Liver (tissue), 9 donors: Measurements from ENCODE around the gene CBFA2T3. TPM values are rescaled to one million over a fixed set of nuclear protein-coding genes. Genes with fewer than 3 reads are reported as not detected.

ENCODE experiments used
- DNase-seq: peaks from one replicate; pipeline ENCODE4 v3.0.0-alpha.2; 2017; ENCODE audit warnings: low spot score
- H3K27ac ChIP-seq, 2 donors: one replicate each; pipeline ENCODE4 v1.7.0; 2013; ENCODE audit warnings: inconsistent platforms in 2 of 2, low read length in 2 of 2, control low read depth in 1 of 2, low read depth in 1 of 2, mild to moderate bottlenecking in 1 of 2
- H3K27me3 ChIP-seq, 4 donors: one replicate each; pipeline versions ENCODE4 v1.6.1 to v1.7.0; 2013; ENCODE audit warnings: low read length in 3 of 4, inconsistent platforms in 1 of 4, mild to moderate bottlenecking in 1 of 4, moderate library complexity in 1 of 4; ENCODE audit not compliant: control insufficient read depth in 4 of 4, insufficient read depth in 4 of 4
- H3K36me3 ChIP-seq, 4 donors: one replicate each; pipeline versions ENCODE4 v1.6.1 to v1.7.0; 2013; ENCODE audit warnings: low read length in 3 of 4, mild to moderate bottlenecking in 3 of 4, low read depth in 1 of 4, moderate library complexity in 1 of 4; ENCODE audit not compliant: control insufficient read depth in 4 of 4, insufficient read depth in 3 of 4
- H3K4me1 ChIP-seq, 4 donors: one replicate each; pipeline versions ENCODE4 v1.6.1 to v1.7.0; 2013; ENCODE audit warnings: low read length in 3 of 4, mild to moderate bottlenecking in 3 of 4, moderate library complexity in 1 of 4; ENCODE audit not compliant: control insufficient read depth in 4 of 4, insufficient read depth in 4 of 4
- H3K4me3 ChIP-seq, 3 donors: one replicate each; pipeline versions ENCODE4 v1.6.1 to v1.7.0; 2013; ENCODE audit warnings: low read length in 3 of 3, control low read depth in 1 of 3, low read depth in 1 of 3, mild to moderate bottlenecking in 1 of 3
- H3K9ac ChIP-seq, 2 donors: one replicate each; pipeline ENCODE4 v1.7.0; 2013; ENCODE audit warnings: low read length in 2 of 2, mild to moderate bottlenecking in 2 of 2, moderate library complexity in 2 of 2, control low read depth in 1 of 2, low read depth in 1 of 2
- H3K9me3 ChIP-seq, 4 donors: one replicate each; pipeline versions ENCODE4 v1.6.1 to v1.7.0; 2013; ENCODE audit warnings: low read length in 3 of 4; ENCODE audit not compliant: control insufficient read depth in 4 of 4
- EGR1 ChIP-seq, 2 donors: IDR thresholded peaks; 2 replicates each; pipeline ENCODE4 v1.6.1; 2016 to 2018; ENCODE audit warnings: antibody characterized with exemption in 2 of 2, low read depth in 2 of 2
- FOXA1 ChIP-seq: IDR thresholded peaks from 2 replicates; pipeline ENCODE4 v1.6.1; 2016; ENCODE audit warnings: antibody characterized with exemption
- GABPA ChIP-seq, 2 donors: IDR thresholded peaks in 1 of 2; conservative IDR thresholded peaks in 1 of 2; 2 replicates each; pipeline ENCODE4 v1.6.1; 2016; ENCODE audit warnings: antibody characterized with exemption in 2 of 2, mild to moderate bottlenecking in 1 of 2, moderate library complexity in 1 of 2
- HNF4A ChIP-seq, 2 donors: conservative IDR thresholded peaks; 2 replicates each; pipeline ENCODE4 v1.6.1; 2016; ENCODE audit warnings: antibody characterized with exemption in 2 of 2, mild to moderate bottlenecking in 2 of 2
- HNF4G ChIP-seq: IDR thresholded peaks from 2 replicates; pipeline ENCODE4 v1.6.1; 2016; ENCODE audit warnings: antibody characterized with exemption
- JUND ChIP-seq, 2 donors: IDR thresholded peaks; 2 replicates each; pipeline ENCODE4 v1.6.1; 2016; ENCODE audit warnings: antibody characterized with exemption in 2 of 2
- NR2F2 ChIP-seq: IDR thresholded peaks from 2 replicates; pipeline ENCODE4 v1.6.1; 2016; ENCODE audit warnings: antibody characterized with exemption
- RAD21 ChIP-seq, 2 donors: IDR thresholded peaks; 2 replicates each; pipeline ENCODE4 v1.6.1; 2016; ENCODE audit warnings: antibody characterized with exemption in 2 of 2, mild to moderate bottlenecking in 2 of 2
- RXRA ChIP-seq, 2 donors: IDR thresholded peaks; 2 replicates each; pipeline ENCODE4 v1.6.1; 2017 to 2018; ENCODE audit warnings: antibody characterized with exemption in 2 of 2, mild to moderate bottlenecking in 1 of 2
- SP1 ChIP-seq: IDR thresholded peaks from 2 replicates; pipeline ENCODE4 v1.6.1; 2018; ENCODE audit warnings: antibody characterized with exemption, mild to moderate bottlenecking
- TAF1 ChIP-seq: conservative IDR thresholded peaks from 2 replicates; pipeline ENCODE4 v1.6.1; 2016; ENCODE audit warnings: antibody characterized with exemption, mild to moderate bottlenecking
- YY1 ChIP-seq: IDR thresholded peaks from 2 replicates; pipeline ENCODE4 v1.6.1; 2016; ENCODE audit warnings: antibody characterized with exemption, mild to moderate bottlenecking
- WGBS: extraction: QIAGEN DNeasy Blood & Tissue Kit; methylation state at CpG from one replicate; pipeline ENCODE4 v1.1.7; 2013; 5-methylcytosine and 5-hydroxymethylcytosine counted together
- polyA plus RNA-seq, 2 donors: library from polyadenylated mRNA; stranded (reverse) in 1 of 2; unstranded in 1 of 2; fragments of 200-250 nt in 1 of 2; fragments of >200 nt in 1 of 2; fragmentation: Nextera tagmentation in 1 of 2; extraction: Ambion mirVana in 1 of 2; gene quantifications; one replicate each; pipeline versions ENCODE4 v1.2.1 to v1.2.3, GENCODE V29; 2013 to 2015
- total RNA-seq, 2 donors: library from RNA; depleted of rRNA; stranded (reverse); fragments of >200 nt; gene quantifications; one replicate each; pipeline ENCODE4 v1.2.3, GENCODE V29; 2014
- TF ChIP-seq, protein P1 (sequence below): IDR thresholded peaks from 2 replicates; pipeline ENCODE4 v1.6.1; 2016; ENCODE audit warnings: antibody characterized with exemption, mild to moderate bottlenecking
- TF ChIP-seq, protein P2 (sequence below): IDR thresholded peaks from 2 replicates; pipeline ENCODE4 v1.6.1; 2016; ENCODE audit warnings: antibody characterized with exemption
- TF ChIP-seq, protein P3 (sequence below): fragments of 150-350 bp; IDR thresholded peaks from 2 replicates; pipeline ENCODE4 v1.5.1; 2017; ENCODE audit warnings: improper control_type of control experiment, low read depth, low read length; ENCODE audit not compliant: missing input control
- TF ChIP-seq, protein P4 (sequence below): IDR thresholded peaks from 2 replicates; pipeline ENCODE4 v1.6.1; 2016; ENCODE audit warnings: antibody characterized with exemption
- TF ChIP-seq, protein P5 (sequence below): IDR thresholded peaks from 2 replicates; pipeline ENCODE4 v1.6.1; 2016; ENCODE audit warnings: antibody characterized with exemption
- donor health status: healthy.
- donor health status: healthy.
- donor health status: healthy.
- donor health status: healthy.
- donor health status: healthy.

Gene CBFA2T3
- total and polyA plus RNA-seq, 4 donors, result 1.4 to 4.5 (median 3.1) TPM

DNA sequence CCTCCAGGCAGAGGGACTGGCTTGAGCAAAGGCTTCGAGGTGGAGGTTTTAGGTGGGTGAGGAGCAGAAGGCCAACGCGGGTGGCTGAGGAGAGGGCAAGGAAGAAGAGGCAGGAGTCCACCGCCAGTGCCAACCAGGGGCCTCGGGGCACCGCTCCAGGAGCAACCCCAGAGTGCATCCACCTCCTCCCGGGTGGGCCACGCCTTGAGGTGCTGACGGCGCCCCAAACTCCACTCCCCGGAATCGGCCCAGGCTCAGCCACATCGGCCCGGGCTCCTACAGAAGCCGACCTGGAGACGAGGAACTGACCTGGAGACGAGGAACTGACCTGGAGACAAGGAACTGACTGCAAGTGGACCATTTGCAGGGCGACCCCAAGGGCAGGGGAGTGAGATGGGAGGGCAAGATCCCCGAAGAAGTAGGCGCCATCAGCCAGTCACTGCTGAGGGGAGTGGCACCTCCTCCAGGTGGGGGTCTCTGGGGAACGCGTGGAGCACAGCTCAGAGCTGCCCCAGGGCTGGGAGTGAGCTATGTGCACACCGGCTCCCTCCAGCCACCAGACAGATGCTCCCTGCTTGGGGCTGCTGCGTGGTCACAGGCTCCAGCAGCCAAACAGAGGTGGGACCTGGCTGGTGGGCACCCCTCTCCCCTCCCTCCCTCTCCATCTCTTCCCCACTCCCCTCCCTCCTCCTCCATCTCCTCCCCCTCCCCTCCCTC lies 29.2 kb upstream of the CBFA2T3 start:
- TF ChIP-seq JUND (IDR thresholded peaks at IDR 0.05) (no peak), SP1 (no peak), GABPA (IDR thresholded peaks at IDR 0.05 in 1 of 2, conservative IDR thresholded peaks at IDR 0.05 in 1 of 2) (no peak), HNF4A (conservative IDR thresholded peaks at IDR 0.05) (no peak), EGR1 (IDR thresholded peaks at IDR 0.05; ENCODE audit: low read depth in 2 of 2) (no peak), HNF4G (no peak), YY1 (no peak), RXRA (IDR thresholded peaks at IDR 0.05) (no peak), NR2F2 (no peak), FOXA1 (no peak), TAF1 (no peak), RAD21 (IDR thresholded peaks at IDR 0.05) (no peak)
- TF ChIP-seq, protein P1, sequence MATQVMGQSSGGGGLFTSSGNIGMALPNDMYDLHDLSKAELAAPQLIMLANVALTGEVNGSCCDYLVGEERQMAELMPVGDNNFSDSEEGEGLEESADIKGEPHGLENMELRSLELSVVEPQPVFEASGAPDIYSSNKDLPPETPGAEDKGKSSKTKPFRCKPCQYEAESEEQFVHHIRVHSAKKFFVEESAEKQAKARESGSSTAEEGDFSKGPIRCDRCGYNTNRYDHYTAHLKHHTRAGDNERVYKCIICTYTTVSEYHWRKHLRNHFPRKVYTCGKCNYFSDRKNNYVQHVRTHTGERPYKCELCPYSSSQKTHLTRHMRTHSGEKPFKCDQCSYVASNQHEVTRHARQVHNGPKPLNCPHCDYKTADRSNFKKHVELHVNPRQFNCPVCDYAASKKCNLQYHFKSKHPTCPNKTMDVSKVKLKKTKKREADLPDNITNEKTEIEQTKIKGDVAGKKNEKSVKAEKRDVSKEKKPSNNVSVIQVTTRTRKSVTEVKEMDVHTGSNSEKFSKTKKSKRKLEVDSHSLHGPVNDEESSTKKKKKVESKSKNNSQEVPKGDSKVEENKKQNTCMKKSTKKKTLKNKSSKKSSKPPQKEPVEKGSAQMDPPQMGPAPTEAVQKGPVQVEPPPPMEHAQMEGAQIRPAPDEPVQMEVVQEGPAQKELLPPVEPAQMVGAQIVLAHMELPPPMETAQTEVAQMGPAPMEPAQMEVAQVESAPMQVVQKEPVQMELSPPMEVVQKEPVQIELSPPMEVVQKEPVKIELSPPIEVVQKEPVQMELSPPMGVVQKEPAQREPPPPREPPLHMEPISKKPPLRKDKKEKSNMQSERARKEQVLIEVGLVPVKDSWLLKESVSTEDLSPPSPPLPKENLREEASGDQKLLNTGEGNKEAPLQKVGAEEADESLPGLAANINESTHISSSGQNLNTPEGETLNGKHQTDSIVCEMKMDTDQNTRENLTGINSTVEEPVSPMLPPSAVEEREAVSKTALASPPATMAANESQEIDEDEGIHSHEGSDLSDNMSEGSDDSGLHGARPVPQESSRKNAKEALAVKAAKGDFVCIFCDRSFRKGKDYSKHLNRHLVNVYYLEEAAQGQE, result no peak
- TF ChIP-seq, protein P2, sequence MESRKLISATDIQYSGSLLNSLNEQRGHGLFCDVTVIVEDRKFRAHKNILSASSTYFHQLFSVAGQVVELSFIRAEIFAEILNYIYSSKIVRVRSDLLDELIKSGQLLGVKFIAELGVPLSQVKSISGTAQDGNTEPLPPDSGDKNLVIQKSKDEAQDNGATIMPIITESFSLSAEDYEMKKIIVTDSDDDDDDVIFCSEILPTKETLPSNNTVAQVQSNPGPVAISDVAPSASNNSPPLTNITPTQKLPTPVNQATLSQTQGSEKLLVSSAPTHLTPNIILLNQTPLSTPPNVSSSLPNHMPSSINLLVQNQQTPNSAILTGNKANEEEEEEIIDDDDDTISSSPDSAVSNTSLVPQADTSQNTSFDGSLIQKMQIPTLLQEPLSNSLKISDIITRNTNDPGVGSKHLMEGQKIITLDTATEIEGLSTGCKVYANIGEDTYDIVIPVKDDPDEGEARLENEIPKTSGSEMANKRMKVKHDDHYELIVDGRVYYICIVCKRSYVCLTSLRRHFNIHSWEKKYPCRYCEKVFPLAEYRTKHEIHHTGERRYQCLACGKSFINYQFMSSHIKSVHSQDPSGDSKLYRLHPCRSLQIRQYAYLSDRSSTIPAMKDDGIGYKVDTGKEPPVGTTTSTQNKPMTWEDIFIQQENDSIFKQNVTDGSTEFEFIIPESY, result no peak
- TF ChIP-seq, protein P3, sequence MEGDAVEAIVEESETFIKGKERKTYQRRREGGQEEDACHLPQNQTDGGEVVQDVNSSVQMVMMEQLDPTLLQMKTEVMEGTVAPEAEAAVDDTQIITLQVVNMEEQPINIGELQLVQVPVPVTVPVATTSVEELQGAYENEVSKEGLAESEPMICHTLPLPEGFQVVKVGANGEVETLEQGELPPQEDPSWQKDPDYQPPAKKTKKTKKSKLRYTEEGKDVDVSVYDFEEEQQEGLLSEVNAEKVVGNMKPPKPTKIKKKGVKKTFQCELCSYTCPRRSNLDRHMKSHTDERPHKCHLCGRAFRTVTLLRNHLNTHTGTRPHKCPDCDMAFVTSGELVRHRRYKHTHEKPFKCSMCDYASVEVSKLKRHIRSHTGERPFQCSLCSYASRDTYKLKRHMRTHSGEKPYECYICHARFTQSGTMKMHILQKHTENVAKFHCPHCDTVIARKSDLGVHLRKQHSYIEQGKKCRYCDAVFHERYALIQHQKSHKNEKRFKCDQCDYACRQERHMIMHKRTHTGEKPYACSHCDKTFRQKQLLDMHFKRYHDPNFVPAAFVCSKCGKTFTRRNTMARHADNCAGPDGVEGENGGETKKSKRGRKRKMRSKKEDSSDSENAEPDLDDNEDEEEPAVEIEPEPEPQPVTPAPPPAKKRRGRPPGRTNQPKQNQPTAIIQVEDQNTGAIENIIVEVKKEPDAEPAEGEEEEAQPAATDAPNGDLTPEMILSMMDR, result no peak
- TF ChIP-seq, protein P4, sequence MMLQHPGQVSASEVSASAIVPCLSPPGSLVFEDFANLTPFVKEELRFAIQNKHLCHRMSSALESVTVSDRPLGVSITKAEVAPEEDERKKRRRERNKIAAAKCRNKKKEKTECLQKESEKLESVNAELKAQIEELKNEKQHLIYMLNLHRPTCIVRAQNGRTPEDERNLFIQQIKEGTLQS, result no peak
- TF ChIP-seq, protein P5, sequence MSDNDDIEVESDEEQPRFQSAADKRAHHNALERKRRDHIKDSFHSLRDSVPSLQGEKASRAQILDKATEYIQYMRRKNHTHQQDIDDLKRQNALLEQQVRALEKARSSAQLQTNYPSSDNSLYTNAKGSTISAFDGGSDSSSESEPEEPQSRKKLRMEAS, result no peak
- Histone ChIP-seq H3K4me1 (peaks cover 0 to 7% (median 3%) of the 10 kb centered on the region in 4 donors), H3K27ac (no peak overlapping the region), H3K9ac (no peak overlapping the region), H3K4me3 (no peak overlapping the region), H3K36me3 (no peaks in the 10 kb centered on the region), H3K9me3 (peaks cover 0 to 3% (median 0%) of the 10 kb centered on the region in 4 donors), H3K27me3 (peaks cover 0 to under 1% (median 0%) of the 10 kb centered on the region in 4 donors)
- 78% methylated on average over 24 of the region's 24 CpGs for WGBS
- DNase-seq, result no peak
